ENCODE measurements around the gene TRAPPC5. TPM values are rescaled to one million over a fixed set of nuclear protein-coding genes. Genes with fewer than 3 reads are reported as not detected.

The TRAPPC5 gene
- total RNA-seq, 6 experiments from 2014 or later, result 143 to 179 (median 159) TPM

DNA sequence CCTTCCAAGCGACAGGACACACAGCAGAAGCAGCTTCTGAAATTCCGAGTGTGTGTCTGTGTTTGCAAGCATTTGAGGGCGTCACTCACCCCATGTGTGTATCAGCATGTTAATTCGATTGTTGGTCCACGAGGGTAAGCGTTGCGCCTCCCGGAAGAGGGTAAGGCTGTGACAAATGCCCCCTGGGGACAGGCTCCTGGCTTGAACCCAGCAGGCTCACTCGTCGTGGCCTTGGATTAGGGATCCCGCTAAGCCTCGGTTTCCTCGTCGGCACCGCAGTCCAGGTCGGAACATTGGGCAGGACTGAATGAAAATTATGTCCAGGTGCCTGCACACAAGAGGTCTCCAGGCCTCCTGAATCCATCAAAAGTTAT lies 44.3 kb upstream of the TRAPPC5 start:
- peaks cover 4% of the 10 kb centered on the region for H3K27me3 Mint-ChIP-seq (ENCODE audit: insufficient read depth)
- H3K4me3 Mint-ChIP-seq, result no peak overlapping the region
- no peak overlapping the region for H3K27ac Mint-ChIP-seq
- H3K9me3 Mint-ChIP-seq, result peaks cover 4% of the 10 kb centered on the region; the same call in 1 of the 2 replicates
- TF ChIP-seq, protein P1, sequence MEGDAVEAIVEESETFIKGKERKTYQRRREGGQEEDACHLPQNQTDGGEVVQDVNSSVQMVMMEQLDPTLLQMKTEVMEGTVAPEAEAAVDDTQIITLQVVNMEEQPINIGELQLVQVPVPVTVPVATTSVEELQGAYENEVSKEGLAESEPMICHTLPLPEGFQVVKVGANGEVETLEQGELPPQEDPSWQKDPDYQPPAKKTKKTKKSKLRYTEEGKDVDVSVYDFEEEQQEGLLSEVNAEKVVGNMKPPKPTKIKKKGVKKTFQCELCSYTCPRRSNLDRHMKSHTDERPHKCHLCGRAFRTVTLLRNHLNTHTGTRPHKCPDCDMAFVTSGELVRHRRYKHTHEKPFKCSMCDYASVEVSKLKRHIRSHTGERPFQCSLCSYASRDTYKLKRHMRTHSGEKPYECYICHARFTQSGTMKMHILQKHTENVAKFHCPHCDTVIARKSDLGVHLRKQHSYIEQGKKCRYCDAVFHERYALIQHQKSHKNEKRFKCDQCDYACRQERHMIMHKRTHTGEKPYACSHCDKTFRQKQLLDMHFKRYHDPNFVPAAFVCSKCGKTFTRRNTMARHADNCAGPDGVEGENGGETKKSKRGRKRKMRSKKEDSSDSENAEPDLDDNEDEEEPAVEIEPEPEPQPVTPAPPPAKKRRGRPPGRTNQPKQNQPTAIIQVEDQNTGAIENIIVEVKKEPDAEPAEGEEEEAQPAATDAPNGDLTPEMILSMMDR (IDR thresholded peaks at IDR 0.05), result no peak
- no peaks in the 10 kb centered on the region for H3K4me1 Mint-ChIP-seq (ENCODE audit: low read depth)
- no peak for DNase-seq
- no peaks in the 10 kb centered on the region for H3K36me3 Mint-ChIP-seq (ENCODE audit: low read depth)

DNA sequence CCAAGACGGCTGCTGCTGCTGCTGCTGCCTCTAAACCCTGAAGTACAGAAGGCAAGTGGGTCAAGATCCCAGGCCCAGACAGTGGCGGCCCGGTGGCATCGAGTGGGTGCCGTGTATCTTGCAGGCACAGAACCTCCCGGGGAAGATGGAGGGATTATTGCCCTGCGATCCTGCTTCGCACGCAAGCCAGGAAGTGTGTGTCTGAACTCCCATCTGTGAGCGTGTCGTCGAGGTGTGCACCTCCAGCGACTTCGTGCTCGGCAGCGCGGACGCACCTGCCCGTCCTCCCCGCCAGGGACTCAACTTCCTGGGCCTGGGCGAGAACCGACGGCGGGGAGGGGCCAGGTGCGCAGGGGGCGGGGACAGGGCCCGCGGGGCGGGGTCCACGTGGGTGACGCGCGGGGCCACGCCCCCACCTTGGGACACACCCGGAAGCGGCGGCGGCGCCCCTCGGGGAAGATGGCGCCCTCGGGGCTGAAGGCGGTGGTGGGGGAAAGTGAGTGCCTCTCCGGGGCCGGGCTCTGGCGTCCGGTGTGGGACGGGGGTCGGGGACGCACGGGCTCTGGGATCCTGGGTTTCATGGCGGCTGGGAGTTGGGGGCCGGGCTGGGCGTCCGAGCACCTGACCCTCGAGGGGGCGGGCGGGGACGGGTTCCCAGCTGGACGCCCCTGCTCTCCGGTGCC lies 43.8 kb upstream of the TRAPPC5 start, which contains the start of gene STXBP2:
Gene STXBP2 (plus strand): TSS at position 420 of the 683 bp plus-strand sequence. CDS start 40 bp downstream, at position 460.
- H3K27ac Mint-ChIP-seq, result no peak within 1 kb of the TSS
- DNase-seq, result no peak
- TF ChIP-seq, protein P1 (IDR thresholded peaks at IDR 0.05), result no peak

DNA sequence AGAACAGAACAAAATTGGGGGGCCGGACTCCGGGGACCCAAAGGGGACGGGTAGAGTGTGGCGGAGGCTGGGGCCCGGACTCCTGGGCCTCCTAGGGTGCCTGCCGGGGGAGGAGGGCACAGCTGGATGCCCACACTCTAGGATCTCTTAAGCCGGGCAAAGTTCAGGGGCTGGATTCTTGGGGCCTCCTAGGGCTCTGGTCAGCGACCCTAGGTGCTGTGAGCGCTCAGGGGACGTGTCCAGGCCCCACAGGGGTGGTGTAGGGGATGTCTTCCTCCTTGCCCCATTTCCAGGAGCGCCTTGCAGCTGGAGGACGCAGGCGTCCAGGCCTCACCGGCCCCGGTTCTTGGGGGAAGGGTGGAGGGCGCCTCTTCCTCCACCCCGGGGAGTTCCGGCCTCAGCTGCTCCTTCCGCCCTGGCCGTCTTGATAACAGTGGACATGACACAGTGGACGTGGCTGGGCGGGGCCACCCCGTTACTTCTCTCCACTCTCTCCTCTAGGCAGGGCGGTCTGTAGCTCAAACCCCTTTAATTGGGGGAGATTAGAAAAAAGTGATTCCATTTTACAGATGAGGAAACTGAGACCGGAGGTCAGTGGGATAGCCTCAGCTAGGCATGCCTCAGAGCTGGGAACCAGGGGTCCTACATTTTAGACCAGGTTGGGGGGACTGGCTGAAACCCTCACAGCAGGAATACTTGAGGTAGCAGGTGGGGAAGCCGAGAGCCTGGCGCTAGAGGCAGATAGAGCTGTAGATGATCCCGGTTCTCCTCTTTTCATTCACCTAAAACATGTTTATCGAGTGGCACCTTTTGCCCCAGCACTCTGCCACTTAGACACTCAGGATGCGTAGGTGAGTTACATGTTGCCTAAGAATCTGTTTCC lies 43.0 kb upstream of the TRAPPC5 start:
- no peaks in the 10 kb centered on the region for H3K36me3 Mint-ChIP-seq (ENCODE audit: low read depth)
- H3K4me1 Mint-ChIP-seq (ENCODE audit: low read depth), result no peaks in the 10 kb centered on the region
- H3K27ac Mint-ChIP-seq, result no peak overlapping the region
- peaks cover 4% of the 10 kb centered on the region; the same call in 1 of the 2 replicates for H3K9me3 Mint-ChIP-seq
- H3K4me3 Mint-ChIP-seq, result no peak overlapping the region
- peaks cover 4% of the 10 kb centered on the region for H3K27me3 Mint-ChIP-seq (ENCODE audit: insufficient read depth)
- no peak for DNase-seq
- TF ChIP-seq, protein P1 (IDR thresholded peaks at IDR 0.05), result no peak

More for the DNA sequence above, 43.8 kb upstream of the TRAPPC5 start, which contains the start of gene STXBP2:
- H3K4me3 Mint-ChIP-seq, result no peak within 1 kb of the TSS
- H3K4me1 Mint-ChIP-seq (ENCODE audit: low read depth), result no peaks in the 10 kb centered on the region
- H3K27me3 Mint-ChIP-seq (ENCODE audit: insufficient read depth), result peaks cover 4% of the 10 kb centered on the region
- H3K36me3 Mint-ChIP-seq (ENCODE audit: low read depth), result no peaks in the 10 kb centered on the region
- H3K9me3 Mint-ChIP-seq, result peaks cover 4% of the 10 kb centered on the region; the same call in 1 of the 2 replicates

DNA sequence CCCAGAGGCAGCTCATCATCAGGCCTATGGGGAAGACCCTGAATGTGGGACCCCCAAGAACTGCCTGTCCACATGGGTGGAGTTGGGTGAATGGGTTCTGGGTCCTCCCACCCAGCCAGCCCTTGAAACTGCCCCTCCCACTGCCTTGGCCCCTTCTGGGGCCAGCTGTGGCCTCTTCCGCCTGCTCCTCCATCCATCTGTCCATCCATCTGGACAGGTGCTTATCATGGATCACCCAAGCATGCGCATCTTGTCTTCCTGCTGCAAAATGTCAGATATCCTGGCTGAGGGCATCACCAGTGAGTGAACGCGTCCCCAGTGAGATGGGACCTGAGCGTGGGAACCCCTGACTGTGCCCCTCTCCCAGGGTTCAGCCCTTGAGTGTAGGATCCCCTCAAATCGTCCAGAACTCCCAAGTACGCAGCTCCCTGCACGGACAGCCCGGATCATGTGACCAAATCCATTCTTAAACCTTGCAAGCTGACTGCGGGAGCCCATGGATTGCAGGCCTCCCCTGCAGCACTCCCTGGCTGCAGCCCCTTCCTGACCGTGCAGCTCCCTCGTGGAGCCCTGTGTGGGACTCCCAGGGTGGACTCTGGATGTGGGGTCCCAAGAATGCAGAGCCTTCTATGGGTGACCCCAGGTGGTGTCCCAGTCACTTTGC lies 41.7 kb upstream of the TRAPPC5 start:
- Mint-ChIP-seq H3K9me3 (peaks cover 4% of the 10 kb centered on the region; the same call in 1 of the 2 replicates), H3K4me1 (ENCODE audit: low read depth) (no peaks in the 10 kb centered on the region), H3K4me3 (no peak overlapping the region), H3K27me3 (ENCODE audit: insufficient read depth) (peaks cover 4% of the 10 kb centered on the region), H3K27ac (no peak overlapping the region), H3K36me3 (ENCODE audit: low read depth) (no peaks in the 10 kb centered on the region)
- DNase-seq, result no peak
- TF ChIP-seq, protein P1 (IDR thresholded peaks at IDR 0.05), result no peak

DNA sequence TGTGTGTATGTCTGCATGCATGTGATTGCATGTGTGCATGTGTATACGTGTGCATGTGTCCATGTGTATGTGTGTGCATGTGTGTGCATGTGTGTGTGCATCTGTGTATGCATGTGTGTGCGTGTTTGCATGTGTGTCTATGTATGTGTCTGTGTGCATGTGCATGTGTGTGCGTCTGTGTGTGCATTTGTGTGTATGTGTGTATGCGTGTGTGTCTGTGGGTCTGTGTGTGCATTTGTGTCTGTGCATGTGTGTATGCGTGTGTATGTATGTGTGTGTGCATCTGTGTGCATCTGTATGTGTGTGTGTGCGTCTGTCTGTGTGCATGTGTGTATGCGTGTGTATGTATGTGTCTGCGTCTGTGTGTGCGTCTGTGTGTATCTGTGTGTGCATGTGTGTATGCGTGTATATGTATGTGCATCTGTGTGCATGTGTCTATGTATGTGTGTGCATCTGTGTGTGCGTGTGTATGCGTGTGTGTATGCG lies 40.7 kb upstream of the TRAPPC5 start:
- Mint-ChIP-seq H3K36me3 (ENCODE audit: low read depth) (no peaks in the 10 kb centered on the region), H3K27ac (no peak overlapping the region), H3K4me1 (ENCODE audit: low read depth) (no peaks in the 10 kb centered on the region), H3K4me3 (no peak overlapping the region), H3K27me3 (ENCODE audit: insufficient read depth) (peaks cover 4% of the 10 kb centered on the region), H3K9me3 (peaks cover 4% of the 10 kb centered on the region; the same call in 1 of the 2 replicates)
- DNase-seq, result no peak
- TF ChIP-seq, protein P1 (IDR thresholded peaks at IDR 0.05), result no peak

Measured in HFFc6 (cell line).